NT2/D1 (cell line): ENCODE results near the gene TCF4.

Experiments
- DNase-seq: peaks from one replicate; pipeline ENCODE4 v3.0.0-alpha.2; 2011; ENCODE audit warnings: low read depth, low spot score
- H3K27me3 ChIP-seq: 2 replicates; pipeline ENCODE4 v1.6.0; 2011; ENCODE audit warnings: mild to moderate bottlenecking; ENCODE audit not compliant: insufficient read length, insufficient read depth
- H3K36me3 ChIP-seq: 2 replicates; pipeline ENCODE4 v1.6.1; 2011; ENCODE audit warnings: mild to moderate bottlenecking, low read length, mixed read lengths; ENCODE audit not compliant: insufficient read depth, insufficient read length
- H3K4me1 ChIP-seq: 2 replicates; pipeline ENCODE4 v1.5.1; 2011; ENCODE audit not compliant: insufficient read depth, insufficient read length
- H3K4me3 ChIP-seq: 2 replicates; pipeline ENCODE4 v1.5.1; 2011; ENCODE audit warnings: low read depth; ENCODE audit not compliant: insufficient read length
- H3K9ac ChIP-seq: 2 replicates; pipeline ENCODE4 v1.6.0; 2011; ENCODE audit warnings: low read depth; ENCODE audit not compliant: insufficient read length
- H3K9me3 ChIP-seq: 2 replicates; pipeline ENCODE4 v1.5.1; 2011; ENCODE audit warnings: mild to moderate bottlenecking, low read length; ENCODE audit not compliant: insufficient read depth
- SUZ12 ChIP-seq: IDR thresholded peaks from 2 replicates; pipeline ENCODE4 v1.6.1; 2011; ENCODE audit not compliant: insufficient read length, insufficient read depth; ENCODE audit errors: extremely low read depth
- YY1 ChIP-seq: IDR thresholded peaks from 2 replicates; pipeline ENCODE4 v1.6.1; 2011; ENCODE audit not compliant: insufficient read length, insufficient read depth
- ZNF274 ChIP-seq: IDR thresholded peaks from 2 replicates; pipeline ENCODE4 v1.6.1; 2011; ENCODE audit warnings: mild to moderate bottlenecking, low read depth, low read length

Gene TCF4

GRCh38 chr18:55511277-55511676 lies 76.7 kb downstream of the TCF4 start:
- H3K27me3 ChIP-seq = no peaks in the 10 kb centered on the region
- H3K4me3 ChIP-seq = no peak overlapping the region
- DNase-seq = no peak
- TF ChIP-seq SUZ12 = no peak
- no peak for TF ChIP-seq ZNF274
- no peaks in the 10 kb centered on the region for H3K9me3 ChIP-seq
- H3K4me1 ChIP-seq = no peaks in the 10 kb centered on the region
- H3K36me3 ChIP-seq = no peaks in the 10 kb centered on the region
- no peak overlapping the region for H3K9ac ChIP-seq

DNA sequence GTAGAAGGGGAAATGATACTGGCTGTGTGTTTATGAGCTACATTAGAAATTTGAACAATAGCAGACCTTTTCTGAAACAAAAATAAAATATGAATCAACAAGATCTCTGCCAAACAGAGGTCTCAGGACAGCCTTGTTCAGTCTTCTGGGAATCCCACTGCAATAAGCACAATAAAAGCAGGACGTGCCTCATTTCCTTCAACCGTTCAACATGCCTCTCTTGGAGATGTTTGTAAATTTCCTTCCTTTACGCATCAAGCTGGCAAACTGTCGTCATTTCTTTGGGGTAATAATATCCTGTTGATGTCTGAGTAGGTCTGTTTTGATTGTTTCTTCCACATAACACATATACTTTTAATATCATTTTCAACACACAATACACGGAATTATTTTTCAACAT lies 77.2 kb downstream of the TCF4 start:
- H3K36me3 ChIP-seq = no peaks in the 10 kb centered on the region
- no peaks in the 10 kb centered on the region for H3K27me3 ChIP-seq
- H3K4me1 ChIP-seq = no peaks in the 10 kb centered on the region
- TF ChIP-seq ZNF274 (no peak), YY1 (no peak), SUZ12 (no peak)
- no peak for DNase-seq
- H3K4me3 ChIP-seq = no peak overlapping the region
- no peaks in the 10 kb centered on the region for H3K9me3 ChIP-seq
- H3K9ac ChIP-seq = no peak overlapping the region

GRCh38 chr18:55509631-55510324 lies 78.2 kb downstream of the TCF4 start:
- H3K4me3 ChIP-seq = no peak overlapping the region
- H3K27me3 ChIP-seq = no peaks in the 10 kb centered on the region
- H3K9ac ChIP-seq = no peak overlapping the region
- H3K9me3 ChIP-seq = no peaks in the 10 kb centered on the region
- TF ChIP-seq YY1 = no peak
- no peak for TF ChIP-seq ZNF274
- TF ChIP-seq SUZ12 = no peak
- no peak for DNase-seq
- no peaks in the 10 kb centered on the region for H3K4me1 ChIP-seq
- H3K36me3 ChIP-seq = no peaks in the 10 kb centered on the region

DNA sequence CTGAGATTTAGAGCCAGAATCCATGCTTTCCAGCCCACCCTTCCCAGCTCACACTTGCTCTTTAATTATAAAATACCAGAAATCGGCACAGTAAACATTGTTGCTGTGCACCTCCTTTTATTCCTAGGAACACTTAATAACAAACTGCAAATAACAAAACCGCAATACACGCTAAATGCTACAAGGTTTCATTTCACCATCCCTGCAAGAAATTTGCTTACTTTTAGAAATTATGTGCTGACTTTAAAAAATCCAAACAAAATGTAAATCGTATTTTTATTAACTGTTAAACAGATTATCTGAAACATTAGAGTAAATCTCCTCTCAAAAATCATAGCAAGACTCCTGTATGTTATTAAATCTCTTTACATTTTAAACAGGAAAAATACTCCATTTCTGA lies 79.3 kb downstream of the TCF4 start:
- Histone ChIP-seq H3K9me3 (no peaks in the 10 kb centered on the region), H3K36me3 (no peaks in the 10 kb centered on the region), H3K9ac (no peak overlapping the region), H3K4me3 (no peak overlapping the region), H3K4me1 (no peaks in the 10 kb centered on the region), H3K27me3 (no peaks in the 10 kb centered on the region)
- DNase-seq = no peak
- TF ChIP-seq SUZ12 (no peak), YY1 (no peak), ZNF274 (no peak)

DNA sequence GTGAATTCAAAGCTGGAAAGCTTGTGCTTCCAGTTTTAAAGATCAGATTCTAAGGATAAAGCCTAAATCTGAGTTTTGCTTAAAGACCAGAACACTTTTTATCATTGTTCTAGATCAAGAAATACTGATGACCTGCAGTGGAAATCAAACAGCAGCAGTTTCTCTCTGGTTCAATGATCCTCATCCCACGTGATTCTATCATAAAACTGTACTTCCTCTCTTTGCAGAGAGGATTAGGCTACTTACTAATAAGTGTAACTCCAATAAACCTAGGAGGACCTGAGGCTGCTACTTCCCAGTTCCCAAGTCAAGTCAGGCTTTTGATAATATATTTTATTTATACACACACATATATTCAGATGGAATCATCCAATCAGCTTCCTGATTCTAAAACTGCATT lies 81.9 kb downstream of the TCF4 start:
- no peaks in the 10 kb centered on the region for H3K36me3 ChIP-seq
- H3K9me3 ChIP-seq = no peaks in the 10 kb centered on the region
- H3K27me3 ChIP-seq = no peaks in the 10 kb centered on the region
- TF ChIP-seq ZNF274 = no peak
- no peak for TF ChIP-seq YY1
- no peak for TF ChIP-seq SUZ12
- DNase-seq = no peak
- H3K4me1 ChIP-seq = no peaks in the 10 kb centered on the region
- no peak overlapping the region for H3K9ac ChIP-seq
- no peak overlapping the region for H3K4me3 ChIP-seq

DNA sequence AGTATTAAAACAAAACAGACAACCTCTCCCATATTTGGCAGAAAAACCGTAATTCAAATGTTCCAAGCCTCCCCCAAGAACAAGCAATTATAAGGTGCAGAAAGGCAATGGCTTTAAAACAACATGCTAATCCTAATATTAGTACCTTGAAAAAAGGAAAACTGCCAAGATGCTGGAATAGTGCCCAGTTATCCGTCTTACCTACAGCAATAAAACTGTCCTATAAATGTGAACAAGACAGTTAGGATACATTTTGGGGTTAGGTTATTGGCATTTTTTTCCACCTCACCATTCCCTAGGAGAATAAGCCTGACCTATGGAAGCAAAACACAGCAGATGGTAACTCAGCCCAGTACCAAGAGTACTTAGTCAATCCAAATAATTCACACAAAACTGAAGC lies 83.2 kb downstream of the TCF4 start:
- DNase-seq = no peak
- Histone ChIP-seq H3K4me3 (no peak overlapping the region), H3K9ac (no peak overlapping the region), H3K9me3 (no peaks in the 10 kb centered on the region), H3K36me3 (no peaks in the 10 kb centered on the region), H3K27me3 (no peaks in the 10 kb centered on the region), H3K4me1 (no peaks in the 10 kb centered on the region)
- TF ChIP-seq YY1 (no peak), ZNF274 (no peak), SUZ12 (no peak)

- no peaks in the 10 kb centered on the region for H3K36me3 ChIP-seq
- TF ChIP-seq SUZ12 = no peak
- no peak for TF ChIP-seq ZNF274
- TF ChIP-seq YY1 = no peak
- no peaks in the 10 kb centered on the region for H3K4me1 ChIP-seq
- no peak overlapping the region for H3K9ac ChIP-seq
- H3K4me3 ChIP-seq = no peak overlapping the region
- no peak for DNase-seq
- no peaks in the 10 kb centered on the region for H3K9me3 ChIP-seq
- no peaks in the 10 kb centered on the region for H3K27me3 ChIP-seq
Measured at GRCh38 chr18:55503167-55503820, 84.7 kb downstream of the TCF4 start.
